Right lobe of liver (tissue), 4 donors: ENCODE measurements around the gene TICAM2.

Experiments used
- CTCF ChIP-seq, 4 donors: fragments of 200-600 bp in 3 of 4; fragments of 450-650 bp in 1 of 4; IDR thresholded peaks; one replicate each; pipeline versions ENCODE4 v1.5.1 to v1.8.0; 2016 to 2022; ENCODE audit warnings: antibody characterized with exemption in 4 of 4, mild to moderate bottlenecking in 2 of 4
- POLR2A ChIP-seq: fragments of 450-650 bp; IDR thresholded peaks from one replicate; pipeline ENCODE4 v1.6.1; 2017; ENCODE audit warnings: antibody characterized with exemption, mild to moderate bottlenecking
- donor health status: DM: no; HTN: no; CAD: no.
- donor health status: DM: no; HTN: no; CAD: no.
- donor health status: DM: no; HTN: yes; CAD: no.

GRCh38 chr5:115577741-115578140 lies 24.5 kb downstream of the TICAM2 start:
- TF ChIP-seq POLR2A (no peak), CTCF (IDR thresholded peaks at IDR 0.05) (no peak)
